Progenitor cell of endocrine pancreas (in vitro differentiated cells): ENCODE results near the gene AFG1L. TPM values are rescaled to one million over a fixed set of nuclear protein-coding genes. Genes with fewer than 3 reads are reported as not detected.

Experiments used
- DNase-seq: peaks from one replicate; pipeline ENCODE4 v3.0.0; 2021; ENCODE audit warnings: low spot score; ENCODE audit not compliant: unreplicated experiment
- H3K27ac Mint-ChIP-seq: 2 replicates; pipeline ENCODE4 v1.8.0; 2021; ENCODE audit warnings: mild to moderate bottlenecking, moderate library complexity, mixed read lengths
- H3K27me3 Mint-ChIP-seq: 2 replicates; pipeline ENCODE4 v1.8.0; 2021; ENCODE audit warnings: mixed read lengths
- H3K36me3 Mint-ChIP-seq: 2 replicates; pipeline ENCODE4 v1.8.0; 2022; ENCODE audit warnings: mixed read lengths; ENCODE audit not compliant: insufficient read depth
- H3K4me1 Mint-ChIP-seq: 2 replicates; pipeline ENCODE4 v1.8.0; 2021; ENCODE audit warnings: low read depth, mixed read lengths
- H3K4me3 Mint-ChIP-seq: 2 replicates; pipeline ENCODE4 v1.8.0; 2021; ENCODE audit warnings: low read depth, mild to moderate bottlenecking, moderate library complexity, mixed read lengths
- H3K9me3 Mint-ChIP-seq: 2 replicates; pipeline ENCODE4 v1.8.0; 2021; ENCODE audit warnings: low read depth, mixed read lengths
- total RNA-seq: library from RNA; stranded (reverse); gene quantifications from 2 replicates; pipeline ENCODE4 v1.2.1, GENCODE V29; 2021
- TF ChIP-seq, protein P1 (sequence below): fragments of 200-600 bp; sonication (generic); IDR thresholded peaks from one replicate; pipeline ENCODE4 v1.5.0; 2021; ENCODE audit warnings: antibody characterized with exemption, mild to moderate bottlenecking; ENCODE audit not compliant: unreplicated experiment

AFG1L gene
- total RNA-seq, 1 donor from 2014 or later, result 9.6 TPM

GRCh38 chr6:108565893-108566292 is 271.0 kb downstream of the AFG1L start:
- Mint-ChIP-seq H3K27me3 (peaks cover 3% of the 10 kb centered on the region), H3K36me3 (peaks cover 18% of the 10 kb centered on the region), H3K9me3 (no peaks in the 10 kb centered on the region), H3K27ac (no peak overlapping the region), H3K4me1 (peaks cover 24% of the 10 kb centered on the region), H3K4me3 (no peak overlapping the region)
- DNase-seq, result no peak
- TF ChIP-seq, protein P1, sequence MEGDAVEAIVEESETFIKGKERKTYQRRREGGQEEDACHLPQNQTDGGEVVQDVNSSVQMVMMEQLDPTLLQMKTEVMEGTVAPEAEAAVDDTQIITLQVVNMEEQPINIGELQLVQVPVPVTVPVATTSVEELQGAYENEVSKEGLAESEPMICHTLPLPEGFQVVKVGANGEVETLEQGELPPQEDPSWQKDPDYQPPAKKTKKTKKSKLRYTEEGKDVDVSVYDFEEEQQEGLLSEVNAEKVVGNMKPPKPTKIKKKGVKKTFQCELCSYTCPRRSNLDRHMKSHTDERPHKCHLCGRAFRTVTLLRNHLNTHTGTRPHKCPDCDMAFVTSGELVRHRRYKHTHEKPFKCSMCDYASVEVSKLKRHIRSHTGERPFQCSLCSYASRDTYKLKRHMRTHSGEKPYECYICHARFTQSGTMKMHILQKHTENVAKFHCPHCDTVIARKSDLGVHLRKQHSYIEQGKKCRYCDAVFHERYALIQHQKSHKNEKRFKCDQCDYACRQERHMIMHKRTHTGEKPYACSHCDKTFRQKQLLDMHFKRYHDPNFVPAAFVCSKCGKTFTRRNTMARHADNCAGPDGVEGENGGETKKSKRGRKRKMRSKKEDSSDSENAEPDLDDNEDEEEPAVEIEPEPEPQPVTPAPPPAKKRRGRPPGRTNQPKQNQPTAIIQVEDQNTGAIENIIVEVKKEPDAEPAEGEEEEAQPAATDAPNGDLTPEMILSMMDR, result no peak

DNA sequence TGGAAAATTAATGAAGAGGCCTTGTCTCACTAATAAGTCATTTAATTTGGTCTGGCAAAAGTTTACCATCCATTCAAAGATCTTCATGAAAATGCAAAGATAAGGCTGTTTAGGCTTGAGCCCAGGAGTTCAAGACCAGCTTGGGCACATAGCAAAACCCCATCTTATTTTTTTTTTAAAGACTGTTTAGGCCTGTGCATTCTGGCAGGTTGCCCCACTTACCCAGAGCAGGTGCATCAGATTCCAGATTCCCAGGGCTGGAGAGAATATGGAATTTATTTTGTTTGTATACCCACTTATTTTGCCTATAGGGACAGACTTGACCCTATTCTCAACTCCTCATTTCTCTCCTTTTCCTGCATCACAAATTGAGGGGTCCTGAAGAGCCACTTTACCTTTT is 271.6 kb downstream of the AFG1L start:
- TF ChIP-seq, protein P1, result no peak
- Mint-ChIP-seq H3K4me3 (no peak overlapping the region), H3K27me3 (peaks cover 3% of the 10 kb centered on the region), H3K9me3 (no peaks in the 10 kb centered on the region), H3K4me1 (peaks cover 24% of the 10 kb centered on the region), H3K27ac (no peak overlapping the region), H3K36me3 (peaks cover 23% of the 10 kb centered on the region)
- DNase-seq, result no peak

- H3K9me3 Mint-ChIP-seq, result no peaks in the 10 kb centered on the region
- H3K27me3 Mint-ChIP-seq, result peaks cover 3% of the 10 kb centered on the region
- peaks cover 12% of the 10 kb centered on the region for H3K4me1 Mint-ChIP-seq
- H3K4me3 Mint-ChIP-seq, result no peak overlapping the region
- peaks cover 26% of the 10 kb centered on the region for H3K36me3 Mint-ChIP-seq
- DNase-seq, result no peak
- TF ChIP-seq, protein P1, result no peak
- no peak overlapping the region for H3K27ac Mint-ChIP-seq
These were observed 273.2 kb downstream of the AFG1L start for GRCh38 chr6:108568101-108568500.

DNA sequence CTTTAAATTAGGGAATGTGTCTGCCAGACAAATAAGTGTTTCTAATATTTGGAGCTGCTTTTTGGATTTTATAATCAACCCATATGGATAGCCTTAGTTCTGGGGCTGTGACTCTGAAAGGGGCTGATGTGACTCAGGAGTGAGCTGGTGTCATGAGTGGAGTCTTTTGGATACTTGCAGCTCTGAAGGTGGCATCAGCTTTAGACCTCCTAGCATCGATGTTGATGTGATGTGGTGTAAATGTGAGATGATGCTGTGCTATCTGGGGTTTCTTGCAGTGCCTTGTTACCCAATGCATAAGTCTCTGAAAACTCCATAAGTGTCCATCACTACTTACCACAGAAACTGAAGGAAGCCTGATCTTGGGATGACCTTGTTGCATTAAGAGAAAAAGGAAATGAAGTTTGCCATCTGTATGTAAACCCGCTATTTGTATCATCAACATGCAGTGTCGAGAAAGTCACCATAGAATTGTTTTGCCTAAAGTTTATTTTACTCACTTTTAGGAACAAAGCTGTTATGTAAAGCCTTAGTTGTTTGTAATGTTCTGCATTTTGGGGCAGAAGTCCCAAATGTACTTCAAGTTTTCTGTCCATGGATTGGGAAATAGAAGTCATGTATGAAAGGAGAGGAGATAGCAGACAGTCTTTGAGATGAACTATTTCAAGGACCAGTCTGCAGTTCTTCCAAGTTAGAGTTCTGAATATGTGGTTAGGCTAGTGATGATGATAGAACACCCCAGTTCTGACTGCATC is 273.9 kb downstream of the AFG1L start:
- Mint-ChIP-seq H3K4me1 (peaks cover 9% of the 10 kb centered on the region), H3K36me3 (peaks cover 24% of the 10 kb centered on the region), H3K9me3 (no peaks in the 10 kb centered on the region), H3K27me3 (no peaks in the 10 kb centered on the region), H3K27ac (no peak overlapping the region), H3K4me3 (no peak overlapping the region)
- TF ChIP-seq, protein P1, result no peak
- DNase-seq, result no peak

GRCh38 chr6:108570517-108570916 is 275.7 kb downstream of the AFG1L start:
- TF ChIP-seq, protein P1, result no peak
- H3K4me1 Mint-ChIP-seq, result peaks cover 4% of the 10 kb centered on the region
- no peak overlapping the region for H3K27ac Mint-ChIP-seq
- H3K9me3 Mint-ChIP-seq, result no peaks in the 10 kb centered on the region
- DNase-seq, result no peak
- H3K36me3 Mint-ChIP-seq, result peaks cover 26% of the 10 kb centered on the region
- H3K4me3 Mint-ChIP-seq, result no peak overlapping the region
- H3K27me3 Mint-ChIP-seq, result no peaks in the 10 kb centered on the region
